ENCODE results near the gene CHD9NB. TPM values are rescaled to one million over a fixed set of nuclear protein-coding genes. Genes with fewer than 3 reads are reported as not detected.

Gene CHD9NB
- total and polyA plus RNA-seq, 2 experiments from 2014 or later, result 0.81 to 2.3 TPM

- WGBS (ENCODE audit: low lambda C conversion rate, missing lambda C conversion rate), result 12% methylated on average over 22 of the region's 26 CpGs
- no peak for TF ChIP-seq EZH2 (IDR thresholded peaks at IDR 0.05; ENCODE audit: borderline replicate concordance)
- no peak for TF ChIP-seq EZH2phosphoT487 (IDR thresholded peaks at IDR 0.05; ENCODE audit: low read depth, severe bottlenecking, unreplicated experiment)
- Histone ChIP-seq H3K4me1 (ENCODE audit: insufficient read depth) (peaks cover 27% of the 10 kb centered on the region), H4K20me1 (ENCODE audit: insufficient read depth, poor library complexity, severe bottlenecking) (no peaks in the 10 kb centered on the region), H3K27me3 (no peaks in the 10 kb centered on the region), H3K36me3 (replicated peaks; ENCODE audit: insufficient read depth, low read depth) (no peaks in the 10 kb centered on the region), H3K79me2 (peaks cover 52% of the 10 kb centered on the region), H3K27ac (peak overlapping the region; percentile 97), H3K4me3 (peak overlapping the region; percentile 1), H3K9me3 (ENCODE audit: low read depth) (no peaks in the 10 kb centered on the region), H2AFZ (peak overlapping the region; percentile 2), H3K4me2 (peak overlapping the region; percentile 68), H3K9me2 (replicated peaks; ENCODE audit: insufficient read depth) (no peaks in the 10 kb centered on the region)
- peak; percentile 94 for DNase-seq (ENCODE audit: low spot score)
Observed at GRCh38 chr16:53099318-53100130, 46.8 kb upstream of the CHD9NB start.

DNA sequence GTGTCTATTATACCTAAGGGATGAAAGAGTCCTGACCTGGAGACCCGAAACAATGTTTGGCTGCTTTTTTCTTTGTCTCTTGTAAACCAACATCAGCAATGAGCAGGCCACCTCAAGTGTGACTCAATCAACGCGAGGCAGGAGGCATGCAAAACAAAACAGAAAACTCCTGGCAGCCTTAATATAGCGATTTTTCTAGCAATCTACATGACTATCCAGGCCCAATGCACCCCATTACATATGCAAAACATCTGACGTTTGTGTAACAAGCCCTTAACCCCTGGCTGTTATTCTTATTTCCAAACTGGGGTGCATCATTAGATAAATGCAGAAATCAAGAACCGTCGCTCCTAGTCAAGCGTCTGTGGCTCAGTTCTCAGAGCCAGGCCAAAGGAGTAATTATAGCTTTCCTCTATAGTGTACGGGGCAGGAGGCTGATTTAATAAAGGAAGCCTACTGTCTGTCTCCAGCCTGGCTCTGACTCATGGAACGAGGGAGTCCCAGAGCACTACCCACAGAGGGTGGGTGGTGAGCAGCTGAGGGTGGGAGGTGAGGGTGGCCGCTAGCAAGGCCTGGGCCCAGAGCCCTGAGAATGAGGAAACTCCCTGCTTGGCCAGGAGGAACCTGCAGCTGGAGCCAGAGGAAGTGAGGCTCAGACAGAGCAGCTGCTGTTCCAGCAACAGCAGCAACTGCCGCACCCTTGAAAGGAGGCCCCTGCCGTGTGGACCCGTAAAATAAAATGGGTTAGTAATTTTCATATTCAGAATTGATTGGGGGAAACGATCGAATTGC is 46.0 kb upstream of the CHD9NB start:
- H3K27me3 ChIP-seq, result no peaks in the 10 kb centered on the region
- no peaks in the 10 kb centered on the region for H3K9me2 ChIP-seq (replicated peaks; ENCODE audit: insufficient read depth)
- H4K20me1 ChIP-seq (ENCODE audit: insufficient read depth, poor library complexity, severe bottlenecking), result no peaks in the 10 kb centered on the region
- no peaks in the 10 kb centered on the region for H3K9me3 ChIP-seq (ENCODE audit: low read depth)
- peak overlapping the region; percentile 97 for H3K27ac ChIP-seq
- H2AFZ ChIP-seq, result no peak overlapping the region
- H3K36me3 ChIP-seq (replicated peaks; ENCODE audit: insufficient read depth, low read depth), result no peaks in the 10 kb centered on the region
- no peak for TF ChIP-seq CTCF (IDR thresholded peaks at IDR 0.05; ENCODE audit: poor library complexity)
- TF ChIP-seq EZH2phosphoT487 (IDR thresholded peaks at IDR 0.05; ENCODE audit: low read depth, severe bottlenecking, unreplicated experiment), result no peak
- peak overlapping the region; percentile 68 for H3K4me2 ChIP-seq
- DNase-seq (ENCODE audit: low spot score), result peak; percentile 81
- H3K79me2 ChIP-seq, result peaks cover 47% of the 10 kb centered on the region
- WGBS (ENCODE audit: low lambda C conversion rate, missing lambda C conversion rate), result 51% methylated on average over 16 of the region's 16 CpGs
- no peak overlapping the region for H3K4me3 ChIP-seq
- peaks cover 32% of the 10 kb centered on the region for H3K4me1 ChIP-seq (ENCODE audit: insufficient read depth)

- Histone ChIP-seq H3K79me2 (peaks cover 51% of the 10 kb centered on the region), H3K36me3 (replicated peaks; ENCODE audit: insufficient read depth, low read depth) (no peaks in the 10 kb centered on the region), H3K27ac (no peak overlapping the region), H3K4me2 (no peak overlapping the region), H3K4me3 (no peak overlapping the region), H3K9me3 (ENCODE audit: low read depth) (no peaks in the 10 kb centered on the region), H3K9me2 (replicated peaks; ENCODE audit: insufficient read depth) (no peaks in the 10 kb centered on the region), H4K20me1 (ENCODE audit: insufficient read depth, poor library complexity, severe bottlenecking) (no peaks in the 10 kb centered on the region), H2AFZ (no peak overlapping the region), H3K4me1 (ENCODE audit: insufficient read depth) (peaks cover 37% of the 10 kb centered on the region), H3K27me3 (no peaks in the 10 kb centered on the region)
- TF ChIP-seq EZH2 (IDR thresholded peaks at IDR 0.05; ENCODE audit: borderline replicate concordance) (no peak), EZH2phosphoT487 (IDR thresholded peaks at IDR 0.05; ENCODE audit: low read depth, severe bottlenecking, unreplicated experiment) (no peak), CTCF (IDR thresholded peaks at IDR 0.05; ENCODE audit: poor library complexity) (no peak)
- DNase-seq (ENCODE audit: low spot score), result no peak
- WGBS (ENCODE audit: low lambda C conversion rate, missing lambda C conversion rate), result 79% methylated on average over 4 of the region's 4 CpGs
Observed at GRCh38 chr16:53097190-53097589, 44.5 kb upstream of the CHD9NB start.
